CD4-positive, alpha-beta T cell (primary cell): Measurements from ENCODE around the gene RBMS1. TPM values are rescaled to one million over a fixed set of nuclear protein-coding genes. Genes with fewer than 3 reads are reported as not detected.

Experiments used
- ATAC-seq: fragments of 200-7000 bp; cut with Tn5 transposase; one replicate; pipeline ENCODE4 v1.10.0; 2022; ENCODE audit warnings: mild to moderate bottlenecking; ENCODE audit not compliant: poor library complexity
- CTCF ChIA-PET: fragments of 350-600 bp; sonication (Branson Sonifier 250); formaldehyde crosslinking; loops from one replicate; lab custom pipeline; 2021; ENCODE audit warnings: antibody characterized with exemption, inconsistent platforms; lab: Charles Lee
- POLR2A ChIA-PET: fragments of 350-600 bp; sonication (Branson Sonifier 250); formaldehyde crosslinking; loops from one replicate; lab custom pipeline; 2021; ENCODE audit warnings: antibody characterized with exemption, inconsistent platforms; lab: Charles Lee
- DNase-seq, 14 experiments: peaks; one replicate each; pipeline ENCODE4 v3.0.0-alpha.2; 2013 to 2020; ENCODE audit warnings: mixed read lengths in 2 of 14
- H3K27ac ChIP-seq, 2 donors: one replicate each; pipeline versions ENCODE4 v1.5.1 to v1.7.0; 2013; ENCODE audit warnings: low read length in 2 of 2, low read depth in 1 of 2, mild to moderate bottlenecking in 1 of 2
- H3K27me3 ChIP-seq, 2 experiments: 1 replicate in 1 of 2; 2 replicates in 1 of 2; pipeline versions ENCODE4 v1.6.1 to v1.7.0; 2013; ENCODE audit warnings: low read length in 2 of 2, control low read depth in 1 of 2, mild to moderate bottlenecking in 1 of 2, moderate library complexity in 1 of 2; ENCODE audit not compliant: insufficient read depth in 2 of 2, control insufficient read depth in 1 of 2
- H3K36me3 ChIP-seq: one replicate; pipeline ENCODE4 v1.6.1; 2013; ENCODE audit warnings: low read length, control low read depth; ENCODE audit not compliant: insufficient read depth
- H3K4me1 ChIP-seq: one replicate; pipeline ENCODE4 v1.6.1; 2013; ENCODE audit warnings: low read length, control low read depth; ENCODE audit not compliant: insufficient read depth
- H3K4me3 ChIP-seq: one replicate; pipeline ENCODE4 v1.5.1; 2013; ENCODE audit warnings: mild to moderate bottlenecking, low read length, moderate library complexity
- H3K9me3 ChIP-seq, 2 experiments: 1 replicate in 1 of 2; 2 replicates in 1 of 2; pipeline versions ENCODE4 v1.6.1 to v1.7.0; 2013; ENCODE audit warnings: low read length in 2 of 2, mild to moderate bottlenecking in 2 of 2, control low read depth in 1 of 2, moderate library complexity in 1 of 2; ENCODE audit not compliant: control insufficient read depth in 1 of 2, insufficient read depth in 1 of 2
- H3K27ac Mint-ChIP-seq: one replicate; pipeline ENCODE4 v1.8.0; 2020; ENCODE audit warnings: mixed read lengths
- H3K27me3 Mint-ChIP-seq: one replicate; pipeline ENCODE4 v1.8.0; 2021; ENCODE audit warnings: mixed read lengths
- H3K36me3 Mint-ChIP-seq: one replicate; pipeline ENCODE4 v1.8.0; 2021; ENCODE audit warnings: low read depth, mixed read lengths
- H3K4me1 Mint-ChIP-seq: one replicate; pipeline ENCODE4 v1.8.0; 2021; ENCODE audit warnings: low read depth, mixed read lengths
- H3K4me3 Mint-ChIP-seq: one replicate; pipeline ENCODE4 v1.8.0; 2020; ENCODE audit warnings: mild to moderate bottlenecking, mixed read lengths
- H3K9me3 Mint-ChIP-seq: one replicate; pipeline ENCODE4 v1.8.0; 2020; ENCODE audit warnings: mixed read lengths
- intact Hi-C, 2 experiments: fragments of 100-400 bp; cut with DNase I in 1 of 2; cut with micrococcal nuclease in 1 of 2; formaldehyde crosslinking; loops; one replicate each; pipeline versions ENCODE4 v1.15.1 to v1.9.0; 2023 to 2025; cut with DNase I, micrococcal nuclease
- total RNA-seq, 174 experiments: library from RNA in 2 of 174; stranded (reverse) in 2 of 174; gene quantifications; one replicate each; pipeline ENCODE4 v1.2.3 and lab custom pipeline; 2021 to 2026
- TF ChIP-seq, protein P1 (sequence below): fragments of 200-600 bp; IDR thresholded peaks from one replicate; pipeline ENCODE4 v1.8.0; 2022; ENCODE audit warnings: antibody characterized with exemption, mild to moderate bottlenecking

The RBMS1 gene
- total RNA-seq, 2 experiments from 2014 or later: 88.6 to 90.3 TPM

DNA sequence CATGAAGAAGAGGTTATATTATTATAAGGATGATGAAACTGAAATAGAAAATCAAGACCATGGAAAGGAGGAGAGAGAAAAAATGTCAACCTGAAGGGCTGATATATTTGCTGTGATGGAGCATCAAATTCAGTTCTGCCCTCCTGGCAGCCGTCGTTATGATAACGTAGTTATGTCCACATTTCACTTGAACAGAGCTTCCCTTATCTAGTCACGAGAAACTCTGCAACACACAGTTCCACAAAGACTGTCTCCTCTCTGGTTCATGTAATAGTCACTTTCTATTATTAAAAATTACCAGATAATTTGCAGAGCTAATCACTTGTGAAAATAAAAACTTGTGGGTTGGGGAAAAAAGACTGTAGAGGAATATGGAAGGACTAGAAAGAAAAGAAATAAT, 19.5 kb upstream of the RBMS1 start:
- Histone ChIP-seq H3K9me3 (no peaks in the 10 kb centered on the region), H3K27ac (no peak overlapping the region), H3K27me3 (no peaks in the 10 kb centered on the region), H3K36me3 (no peaks in the 10 kb centered on the region), H3K4me3 (no peak overlapping the region), H3K4me1 (peaks cover 6% of the 10 kb centered on the region)
- ATAC-seq: no peak
- Mint-ChIP-seq H3K36me3 (no peaks in the 10 kb centered on the region), H3K27ac (no peak overlapping the region), H3K9me3 (no peaks in the 10 kb centered on the region), H3K27me3 (no peaks in the 10 kb centered on the region), H3K4me1 (peaks cover 37% of the 10 kb centered on the region), H3K4me3 (no peak overlapping the region)
- intact Hi-C loops: no loop called here
- ChIA-PET CTCF (interaction anchor here (1.0 kb wide), 1 partner anchor 9 kb away, joined by 3 read pairs; no protein-coding TSS in a partner anchor), POLR2A (no interaction called here)
- no peak for DNase-seq
- TF ChIP-seq, protein P1, sequence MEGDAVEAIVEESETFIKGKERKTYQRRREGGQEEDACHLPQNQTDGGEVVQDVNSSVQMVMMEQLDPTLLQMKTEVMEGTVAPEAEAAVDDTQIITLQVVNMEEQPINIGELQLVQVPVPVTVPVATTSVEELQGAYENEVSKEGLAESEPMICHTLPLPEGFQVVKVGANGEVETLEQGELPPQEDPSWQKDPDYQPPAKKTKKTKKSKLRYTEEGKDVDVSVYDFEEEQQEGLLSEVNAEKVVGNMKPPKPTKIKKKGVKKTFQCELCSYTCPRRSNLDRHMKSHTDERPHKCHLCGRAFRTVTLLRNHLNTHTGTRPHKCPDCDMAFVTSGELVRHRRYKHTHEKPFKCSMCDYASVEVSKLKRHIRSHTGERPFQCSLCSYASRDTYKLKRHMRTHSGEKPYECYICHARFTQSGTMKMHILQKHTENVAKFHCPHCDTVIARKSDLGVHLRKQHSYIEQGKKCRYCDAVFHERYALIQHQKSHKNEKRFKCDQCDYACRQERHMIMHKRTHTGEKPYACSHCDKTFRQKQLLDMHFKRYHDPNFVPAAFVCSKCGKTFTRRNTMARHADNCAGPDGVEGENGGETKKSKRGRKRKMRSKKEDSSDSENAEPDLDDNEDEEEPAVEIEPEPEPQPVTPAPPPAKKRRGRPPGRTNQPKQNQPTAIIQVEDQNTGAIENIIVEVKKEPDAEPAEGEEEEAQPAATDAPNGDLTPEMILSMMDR: no peak

DNA sequence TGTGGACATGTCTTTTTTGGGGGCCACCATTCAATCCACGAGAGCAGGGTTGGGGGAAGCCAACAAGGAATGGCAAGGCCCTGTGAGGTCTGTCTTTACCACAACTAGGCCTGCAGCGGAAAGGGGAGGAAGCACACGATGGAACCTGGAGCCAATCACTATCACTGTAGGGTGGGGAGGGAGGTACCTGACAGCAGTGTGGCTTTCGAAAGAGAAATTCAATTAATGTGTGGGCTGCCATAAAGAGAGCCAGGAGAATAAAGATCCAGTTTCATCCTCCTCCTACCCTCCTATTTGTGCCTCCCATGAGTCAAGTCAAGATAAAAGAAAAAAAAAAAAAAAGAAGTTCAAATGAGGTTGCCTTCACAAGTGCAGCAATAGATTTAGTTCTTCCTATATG, 18.9 kb upstream of the RBMS1 start:
- POLR2A ChIA-PET: no interaction called here

DNA sequence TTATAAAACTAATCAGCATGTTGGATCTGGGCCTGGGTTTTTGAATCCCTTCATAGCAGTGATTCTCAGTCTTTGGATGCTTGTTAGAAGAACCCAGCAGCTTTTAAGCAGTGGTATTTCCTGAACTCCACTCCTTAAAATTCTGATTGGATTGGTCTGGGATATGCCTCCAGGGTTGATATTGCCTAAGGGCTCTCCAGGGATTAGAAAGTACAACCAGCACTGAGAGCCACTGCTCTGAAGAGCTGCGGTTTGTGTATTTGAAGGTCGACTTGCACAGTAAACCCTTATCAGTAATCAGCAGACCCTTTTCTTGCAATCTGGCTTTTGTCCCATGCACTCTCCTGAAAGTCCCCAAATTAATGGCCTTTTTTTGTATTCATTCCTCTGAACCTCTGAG, 17.0 kb upstream of the RBMS1 start:
- TF ChIP-seq, protein P1: no peak
- peaks cover 40% of the 10 kb centered on the region for H3K4me1 Mint-ChIP-seq
- Histone ChIP-seq H3K9me3 (no peaks in the 10 kb centered on the region), H3K4me1 (peaks cover 7% of the 10 kb centered on the region), H3K27me3 (no peaks in the 10 kb centered on the region), H3K36me3 (no peaks in the 10 kb centered on the region), H3K27ac (no peak overlapping the region), H3K4me3 (no peak overlapping the region)
- H3K27me3 Mint-ChIP-seq: no peaks in the 10 kb centered on the region
- intact Hi-C loops: no loop called here
- no peak for DNase-seq
- ChIA-PET CTCF (interaction anchor here (1.5 kb wide), 1 partner anchor 157 kb away, joined by 3 read pairs; no protein-coding TSS in a partner anchor), POLR2A (interaction anchor here (0.7 kb wide), 1 partner anchor 70 kb away, joined by 3 read pairs; no protein-coding TSS in a partner anchor)
- H3K36me3 Mint-ChIP-seq: no peaks in the 10 kb centered on the region
- no peak overlapping the region for H3K4me3 Mint-ChIP-seq
- H3K27ac Mint-ChIP-seq: no peak overlapping the region
- no peaks in the 10 kb centered on the region for H3K9me3 Mint-ChIP-seq
- ATAC-seq: no peak

More for the DNA sequence above, 18.9 kb upstream of the RBMS1 start:
- Histone ChIP-seq H3K4me1 (peaks cover 6% of the 10 kb centered on the region), H3K27ac (no peak overlapping the region), H3K27me3 (no peaks in the 10 kb centered on the region), H3K36me3 (no peaks in the 10 kb centered on the region), H3K4me3 (no peak overlapping the region), H3K9me3 (no peaks in the 10 kb centered on the region)
- Mint-ChIP-seq H3K4me1 (peaks cover 38% of the 10 kb centered on the region), H3K9me3 (no peaks in the 10 kb centered on the region), H3K4me3 (no peak overlapping the region), H3K27me3 (no peaks in the 10 kb centered on the region), H3K36me3 (no peaks in the 10 kb centered on the region), H3K27ac (no peak overlapping the region)
- no peak for ATAC-seq
- no peak for DNase-seq
- CTCF ChIA-PET: no interaction called here
- intact Hi-C loops: no loop called here
- TF ChIP-seq, protein P1: no peak
